HG03139 (cell line): ENCODE data around the gene SLC12A5.
"Not testable (repeated sequence)": the region's sequence is repeated elsewhere in the genome, so short reads cannot be mapped to it uniquely, and the experiment has no call there.

Experiments
- ATAC-seq: cut with Tn5 transposase; IDR thresholded peaks from one replicate; pipeline ENCODE4 v1.9.1; 2021; ENCODE audit not compliant: unreplicated experiment

Gene SLC12A5

GRCh38 chr20:46028772-46029371 lies at the start of gene SLC12A5:
TSS of gene SLC12A5 (plus strand) at chr20:46029215. CDS start at chr20:46029345, 130 bp downstream.
- ATAC-seq: no peak

GRCh38 chr20:45981261-45981660 lies 47.8 kb upstream of the SLC12A5 start:
- ATAC-seq: no peak

GRCh38 chr20:45983279-45983743 lies 45.7 kb upstream of the SLC12A5 start:
- no peak for ATAC-seq

- no peak for ATAC-seq
These were observed 43.4 kb upstream of the SLC12A5 start for GRCh38 chr20:45985573-45985972.

- no peak for ATAC-seq
These were observed 41.8 kb upstream of the SLC12A5 start for GRCh38 chr20:45987108-45987780.

GRCh38 chr20:45988830-45989229 lies 40.2 kb upstream of the SLC12A5 start:
- not testable (repeated sequence) for ATAC-seq

GRCh38 chr20:45991616-45992015 lies 37.4 kb upstream of the SLC12A5 start:
- no peak for ATAC-seq

- no peak for ATAC-seq
These were observed 35.6 kb upstream of the SLC12A5 start for GRCh38 chr20:45993197-45993951.

- no peak for ATAC-seq
These were observed 34.1 kb upstream of the SLC12A5 start for GRCh38 chr20:45994761-45995493.

GRCh38 chr20:45995495-45996097 lies 33.4 kb upstream of the SLC12A5 start:
- ATAC-seq: not testable (repeated sequence)

- no peak for ATAC-seq
These were observed 31.8 kb upstream of the SLC12A5 start for GRCh38 chr20:45997187-45997586.

GRCh38 chr20:45998337-45998736 lies 30.7 kb upstream of the SLC12A5 start:
- no peak for ATAC-seq

GRCh38 chr20:45998761-45999160 lies 30.3 kb upstream of the SLC12A5 start:
- no peak for ATAC-seq

GRCh38 chr20:45999557-46000261 lies 29.3 kb upstream of the SLC12A5 start:
- ATAC-seq: no peak

- ATAC-seq: no peak
These were observed 28.6 kb upstream of the SLC12A5 start for GRCh38 chr20:46000262-46000996.

- no peak for ATAC-seq
These were observed 27.5 kb upstream of the SLC12A5 start for GRCh38 chr20:46001498-46001897.

GRCh38 chr20:46002008-46002407 lies 27.0 kb upstream of the SLC12A5 start:
- no peak for ATAC-seq

GRCh38 chr20:46004187-46004586 lies 24.8 kb upstream of the SLC12A5 start:
- no peak for ATAC-seq

GRCh38 chr20:46004889-46005473 lies 24.0 kb upstream of the SLC12A5 start:
- no peak for ATAC-seq
